K562 (cell line): ENCODE measurements around the gene DNMT3L. TPM values are rescaled to one million over a fixed set of nuclear protein-coding genes. Genes with fewer than 3 reads are reported as not detected.
"Not testable (repeated sequence)": the region's sequence is repeated elsewhere in the genome, so short reads cannot be mapped to it uniquely, and the experiment has no call there.

ENCODE experiments used
- ATAC-seq: fragments of 200-7000 bp; cut with Tn5 transposase; 3 replicates; pipeline ENCODE4 v1.9.1; 2020; ENCODE audit warnings: moderate library complexity
- BruUV-seq: library from RNA; stranded (reverse); fragments of 400-500 nt; replicated peaks from 2 replicates; lab custom pipeline; 2021; lab: Mats Ljungman, UMichigan
- CTCF ChIA-PET: fragments of 300-600 bp; formaldehyde crosslinking; extraction: SDS; loops from one replicate; lab custom pipeline; 2021; ENCODE audit warnings: low intra/inter-chr PET ratio; lab: Yijun Ruan, JAX
- POLR2A ChIA-PET: fragments of 300-600, 350-650 bp; sonication (Branson Sonifier 250); formaldehyde crosslinking; extraction: SDS; loops from one replicate; lab custom pipeline; 2021; ENCODE audit warnings: antibody characterized with exemption, inconsistent platforms; lab: Yijun Ruan, JAX
- DNase-seq, 4 experiments: peaks; one replicate each; pipeline versions ENCODE4 v3.0.0 to v3.0.0-alpha.2; 2011 to 2018; ENCODE audit warnings: low spot score in 3 of 4, mixed read lengths in 3 of 4; ENCODE audit errors: extremely low read depth in 1 of 4
- FAIRE-seq: peaks from 2 replicates; lab custom pipeline; 2011; peaks lifted over from hg19 to GRCh38; lab: Jason Lieb, UNC
- H2AFZ ChIP-seq: 2 replicates; pipeline ENCODE4 v1.6.0; 2011; ENCODE audit warnings: low read depth, low read length, control low read depth, inconsistent platforms
- H3K27ac ChIP-seq: fragments of 200-600 bp; 3 replicates; pipeline ENCODE4 v1.8.0; 2011; ENCODE audit warnings: low read depth, mild to moderate bottlenecking, control low read depth, inconsistent platforms, low read length, moderate library complexity, mixed read lengths; ENCODE audit errors: extremely low read depth
- H3K27me3 ChIP-seq, 2 experiments: fragments of 300-600 bp in 1 of 2; 2 replicates in 1 of 2; 3 replicates in 1 of 2; pipeline versions ENCODE4 v1.6.0 to v1.8.0; 2011; ENCODE audit warnings: inconsistent platforms in 2 of 2, low read length in 2 of 2, mild to moderate bottlenecking in 1 of 2, mixed read lengths in 1 of 2, moderate library complexity in 1 of 2; ENCODE audit not compliant: control insufficient read depth in 2 of 2, insufficient read depth in 2 of 2
- H3K36me3 ChIP-seq: fragments of 300-600 bp; 3 replicates; pipeline ENCODE4 v1.8.0; 2011; ENCODE audit warnings: mild to moderate bottlenecking, low read length, inconsistent platforms; ENCODE audit not compliant: control insufficient read depth, insufficient read depth
- H3K4me1 ChIP-seq, 2 experiments: fragments of 200-600 bp in 1 of 2; replicated peaks in 1 of 2; 2 replicates in 1 of 2; 3 replicates in 1 of 2; pipeline versions ENCODE4 v1.5.1 to v1.8.0; 2011; ENCODE audit warnings: inconsistent platforms in 2 of 2, low read length in 2 of 2, mild to moderate bottlenecking in 1 of 2, mixed read lengths in 1 of 2, moderate library complexity in 1 of 2; ENCODE audit not compliant: control insufficient read depth in 2 of 2, insufficient read depth in 2 of 2
- H3K4me2 ChIP-seq: 2 replicates; pipeline ENCODE4 v1.6.1; 2011; ENCODE audit warnings: low read length, control low read depth, inconsistent platforms, mixed read lengths; ENCODE audit not compliant: insufficient read depth
- H3K4me3 ChIP-seq: fragments of 200-600 bp; sonication (generic), shearing (Covaris generic); 2 replicates; pipeline ENCODE4 v1.5.1; 2016; ENCODE audit warnings: control low read depth, inconsistent platforms
- H3K79me2 ChIP-seq: fragments of 200-600 bp; 3 replicates; pipeline ENCODE4 v1.8.0; 2011; ENCODE audit warnings: low read length, inconsistent platforms; ENCODE audit not compliant: control insufficient read depth, insufficient read depth
- H3K9ac ChIP-seq, 2 experiments: 2 replicates each; pipeline versions ENCODE4 v1.6.0 to v1.6.1; 2011; ENCODE audit warnings: low read depth in 2 of 2, low read length in 2 of 2, control low read depth in 1 of 2, inconsistent platforms in 1 of 2, mild to moderate bottlenecking in 1 of 2, mixed read lengths in 1 of 2; ENCODE audit not compliant: insufficient read depth in 1 of 2
- H3K9me1 ChIP-seq: one replicate; pipeline ENCODE4 v1.6.0; 2011; ENCODE audit warnings: inconsistent platforms, mild to moderate bottlenecking, low read length, moderate library complexity; ENCODE audit not compliant: control insufficient read depth, insufficient read depth
- H3K9me3 ChIP-seq: replicated peaks from 2 replicates; pipeline ENCODE4 v1.5.1; 2011; ENCODE audit warnings: low read depth, low read length, inconsistent platforms; ENCODE audit not compliant: control insufficient read depth, insufficient read depth
- H4K20me1 ChIP-seq: replicated peaks from 2 replicates; pipeline ENCODE4 v1.6.1; 2011; ENCODE audit warnings: low read length, inconsistent platforms, mixed read lengths; ENCODE audit not compliant: control insufficient read depth, insufficient read depth
- WGBS: fragments of 100-300 bp; shearing (Covaris generic); methylation state at CpG from one replicate; pipeline ENCODE4 v1.1.6; 2016; ENCODE audit warnings: low coverage, mixed read lengths; ENCODE audit not compliant: insufficient coverage; ENCODE audit errors: missing lambda C conversion rate; 5-methylcytosine and 5-hydroxymethylcytosine counted together
- in situ Hi-C: fragments of 300-500 bp; cut with MboI; formaldehyde crosslinking; loops from 4 replicates; pipeline ENCODE4 v1.15.0; 2018; ENCODE audit warnings: inconsistent platforms, mixed read lengths
- intact Hi-C: fragments of 100-400 bp; cut with micrococcal nuclease; formaldehyde crosslinking; loops from 2 replicates; pipeline ENCODE4 v1.14.2; 2022
- polyA plus RNA-seq, 8 experiments: library from polyadenylated mRNA; depleted of rRNA in 4 of 8; stranded (reverse) in 5 of 8; unstranded in 3 of 8; fragments of >200 nt; fragmentation: Nextera tagmentation in 2 of 8; fragmentation: Illumina TruSeq in 1 of 8; extraction: Ambion mirVana in 2 of 8; extraction: Trizol in 1 of 8; gene quantifications; 2 replicates each; pipeline versions ENCODE4 v1.2.1 to v1.2.3, GENCODE V29; 2011 to 2014; ENCODE audit warnings: inconsistent platforms in 1 of 8, missing spikeins in 1 of 8
- small RNA-seq: library from RNA; depleted of rRNA; stranded (forward); fragments of <200 nt; gene quantifications from one replicate; pipeline ENCODE3, GENCODE V24; 2014
- total RNA-seq, 7 experiments: library from RNA; depleted of rRNA in 6 of 7; stranded (reverse); fragments of >200 nt in 6 of 7; fragmentation: Illumina TruSeq in 2 of 7; extraction: Trizol in 2 of 7; gene quantifications; 2 replicates each; pipeline versions ENCODE4 v1.2.1 to v1.2.3, GENCODE V29; 2011 to 2021; ENCODE audit warnings: low replicate concordance in 1 of 7

DNMT3L gene
- total and polyA plus RNA-seq, 9 of the 15 experiments (the other 6 are each of a cell fraction or from before 2014, with no cell fraction given), result 0.08 TPM; not detected in 8

- FAIRE-seq, CTCF ChIA-PET, H3K9ac ChIP-seq, intact Hi-C loops, H3K27ac ChIP-seq, H2AFZ ChIP-seq, H3K36me3 ChIP-seq, BruUV-seq, H3K27me3 ChIP-seq, H3K9me1 ChIP-seq, in situ Hi-C loops, H3K79me2 ChIP-seq, POLR2A ChIA-PET, H4K20me1 ChIP-seq, H3K4me1 ChIP-seq, H3K9me3 ChIP-seq, H3K4me3 ChIP-seq, H3K4me2 ChIP-seq: not testable (repeated sequence)
- ATAC-seq (peak; percentile 46; the same call in 2 of the 3 replicates), DNase-seq (peak in 1 of 4 experiments; percentile 0)
- 60% methylated on average over 1 of the region's 21 CpGs for WGBS
Observed at GRCh38 chr21:44197156-44197516, 64.6 kb downstream of the DNMT3L start.

Small RNAs within 50 kb of the gene (small RNA-seq; reads per million reads assigned to genes)
- not detected for gene AP001059.3

Other genes with a start within 250 kb of the DNMT3L start
Only the 7 nearest of the 9 such genes appear.
- gene PWP2, start 154.5 kb downstream of the DNMT3L start, total RNA-seq (2014; rRNA removed), result 47.0 and 58.9 TPM in 2 replicates
- 23.1 and 24.6 TPM in 2 replicates for gene PWP2, start 154.5 kb downstream of the DNMT3L start, total RNA-seq (2014; rRNA removed; fragmentation: Illumina TruSeq; extraction: Trizol)
- gene PWP2, start 154.5 kb downstream of the DNMT3L start, total RNA-seq (2015; rRNA removed; fragmentation: Illumina TruSeq; extraction: Trizol), result 33.1 and 36.6 TPM in 2 replicates
- 46.5 and 57.6 TPM in 2 replicates for gene PWP2, start 154.5 kb downstream of the DNMT3L start, total RNA-seq (2021)
- gene PWP2, start 154.5 kb downstream of the DNMT3L start, polyA plus RNA-seq (2011; rRNA removed), result 27.7 and 28.7 TPM in 2 replicates
- gene PWP2, start 154.5 kb downstream of the DNMT3L start, polyA plus RNA-seq (2014; fragmentation: Illumina TruSeq; extraction: Trizol), result 31.1 and 35.2 TPM in 2 replicates
- 1 to 10 TPM in 1 of 2 experiments, under 1 TPM in 1; 0.72 to 1.9 TPM for gene PWP2, start 154.5 kb downstream of the DNMT3L start, polyA plus RNA-seq (2014; fragmentation: Nextera tagmentation; extraction: Ambion mirVana)
- 35.3 and 40.6 TPM in 2 replicates for gene PWP2, start 154.5 kb downstream of the DNMT3L start, polyA plus RNA-seq (2014; rRNA removed)
- gene GATD3, start 128.2 kb downstream of the DNMT3L start, total RNA-seq (2014; rRNA removed), result 45.4 and 64.8 TPM in 2 replicates
- 20.4 and 26.6 TPM in 2 replicates for gene GATD3, start 128.2 kb downstream of the DNMT3L start, total RNA-seq (2014; rRNA removed; fragmentation: Illumina TruSeq; extraction: Trizol)
- gene GATD3, start 128.2 kb downstream of the DNMT3L start, total RNA-seq (2015; rRNA removed; fragmentation: Illumina TruSeq; extraction: Trizol), result 37.8 and 39.5 TPM in 2 replicates
- gene GATD3, start 128.2 kb downstream of the DNMT3L start, total RNA-seq (2021), result 70.1 and 77.0 TPM in 2 replicates
- gene GATD3, start 128.2 kb downstream of the DNMT3L start, polyA plus RNA-seq (2011; rRNA removed), result 45.4 and 47.3 TPM in 2 replicates
- gene GATD3, start 128.2 kb downstream of the DNMT3L start, polyA plus RNA-seq (2014; fragmentation: Illumina TruSeq; extraction: Trizol), result 25.3 and 36.6 TPM in 2 replicates
- gene GATD3, start 128.2 kb downstream of the DNMT3L start, polyA plus RNA-seq (2014; fragmentation: Nextera tagmentation; extraction: Ambion mirVana), result 10 to 100 TPM; 11.2 to 24.9 TPM
- gene GATD3, start 128.2 kb downstream of the DNMT3L start, polyA plus RNA-seq (2014; rRNA removed), result 65.4 and 78.6 TPM in 2 replicates
- 0.18 and 0.24 TPM in 2 replicates for gene ICOSLG, start 21.0 kb downstream of the DNMT3L start, total RNA-seq (2014; rRNA removed)
- 0.07 TPM in 1 of 2 replicates, not detected in the other for gene ICOSLG, start 21.0 kb downstream of the DNMT3L start, total RNA-seq (2014; rRNA removed; fragmentation: Illumina TruSeq; extraction: Trizol)
- gene ICOSLG, start 21.0 kb downstream of the DNMT3L start, total RNA-seq (2015; rRNA removed; fragmentation: Illumina TruSeq; extraction: Trizol), result 0.07 and 0.19 TPM in 2 replicates
- 0.34 and 0.62 TPM in 2 replicates for gene ICOSLG, start 21.0 kb downstream of the DNMT3L start, total RNA-seq (2021)
- 1.4 and 2.8 TPM in 2 replicates for gene ICOSLG, start 21.0 kb downstream of the DNMT3L start, polyA plus RNA-seq (2011; rRNA removed)
- 0.15 and 0.39 TPM in 2 replicates for gene ICOSLG, start 21.0 kb downstream of the DNMT3L start, polyA plus RNA-seq (2014; fragmentation: Illumina TruSeq; extraction: Trizol)
- under 1 TPM; 0.01 TPM for gene ICOSLG, start 21.0 kb downstream of the DNMT3L start, polyA plus RNA-seq (2014; fragmentation: Nextera tagmentation; extraction: Ambion mirVana)
- 0.15 and 0.23 TPM in 2 replicates for gene ICOSLG, start 21.0 kb downstream of the DNMT3L start, polyA plus RNA-seq (2014; rRNA removed)
- gene AIRE, start 24.0 kb upstream of the DNMT3L start, total RNA-seq (2014; rRNA removed), result not detected in 2 replicates
- gene AIRE, start 24.0 kb upstream of the DNMT3L start, total RNA-seq (2014; rRNA removed; fragmentation: Illumina TruSeq; extraction: Trizol), result not detected in 2 replicates
- not detected in 2 replicates for gene AIRE, start 24.0 kb upstream of the DNMT3L start, total RNA-seq (2015; rRNA removed; fragmentation: Illumina TruSeq; extraction: Trizol)
- not detected in 2 replicates for gene AIRE, start 24.0 kb upstream of the DNMT3L start, total RNA-seq (2021)
- gene AIRE, start 24.0 kb upstream of the DNMT3L start, polyA plus RNA-seq (2011; rRNA removed), result not detected in 2 replicates
- not detected in 2 replicates for gene AIRE, start 24.0 kb upstream of the DNMT3L start, polyA plus RNA-seq (2014; fragmentation: Illumina TruSeq; extraction: Trizol)
- gene AIRE, start 24.0 kb upstream of the DNMT3L start, polyA plus RNA-seq (2014; fragmentation: Nextera tagmentation; extraction: Ambion mirVana), result under 1 TPM in 1 of 2 experiments, not detected in 1; 0.01 TPM
- gene AIRE, start 24.0 kb upstream of the DNMT3L start, polyA plus RNA-seq (2014; rRNA removed), result not detected in 2 replicates
- gene PFKL, start 38.2 kb upstream of the DNMT3L start, total RNA-seq (2014; rRNA removed), result 86.9 and 98.3 TPM in 2 replicates
- 13.8 and 22.2 TPM in 2 replicates for gene PFKL, start 38.2 kb upstream of the DNMT3L start, total RNA-seq (2014; rRNA removed; fragmentation: Illumina TruSeq; extraction: Trizol)
- gene PFKL, start 38.2 kb upstream of the DNMT3L start, total RNA-seq (2015; rRNA removed; fragmentation: Illumina TruSeq; extraction: Trizol), result 45.6 and 45.8 TPM in 2 replicates
- gene PFKL, start 38.2 kb upstream of the DNMT3L start, total RNA-seq (2021), result 108 and 124 TPM in 2 replicates
- gene PFKL, start 38.2 kb upstream of the DNMT3L start, polyA plus RNA-seq (2011; rRNA removed), result 50.0 and 84.1 TPM in 2 replicates
- gene PFKL, start 38.2 kb upstream of the DNMT3L start, polyA plus RNA-seq (2014; fragmentation: Illumina TruSeq; extraction: Trizol), result 37.6 and 65.2 TPM in 2 replicates
- 1 to 10 TPM; 1.1 to 3.9 TPM for gene PFKL, start 38.2 kb upstream of the DNMT3L start, polyA plus RNA-seq (2014; fragmentation: Nextera tagmentation; extraction: Ambion mirVana)
- 83.0 and 83.1 TPM in 2 replicates for gene PFKL, start 38.2 kb upstream of the DNMT3L start, polyA plus RNA-seq (2014; rRNA removed)
- gene CFAP410, start 77.5 kb upstream of the DNMT3L start, total RNA-seq (2014; rRNA removed), result 12.6 and 17.3 TPM in 2 replicates
- gene CFAP410, start 77.5 kb upstream of the DNMT3L start, total RNA-seq (2014; rRNA removed; fragmentation: Illumina TruSeq; extraction: Trizol), result 0.35 and 0.55 TPM in 2 replicates
- gene CFAP410, start 77.5 kb upstream of the DNMT3L start, total RNA-seq (2015; rRNA removed; fragmentation: Illumina TruSeq; extraction: Trizol), result 2.6 and 2.7 TPM in 2 replicates
- gene CFAP410, start 77.5 kb upstream of the DNMT3L start, total RNA-seq (2021), result 7.6 and 8.3 TPM in 2 replicates
- gene CFAP410, start 77.5 kb upstream of the DNMT3L start, polyA plus RNA-seq (2011; rRNA removed), result 2.3 and 5.5 TPM in 2 replicates
- 0.52 and 2.1 TPM in 2 replicates for gene CFAP410, start 77.5 kb upstream of the DNMT3L start, polyA plus RNA-seq (2014; fragmentation: Illumina TruSeq; extraction: Trizol)
- gene CFAP410, start 77.5 kb upstream of the DNMT3L start, polyA plus RNA-seq (2014; fragmentation: Nextera tagmentation; extraction: Ambion mirVana), result under 1 TPM; 0.07 to 0.18 TPM
- gene CFAP410, start 77.5 kb upstream of the DNMT3L start, polyA plus RNA-seq (2014; rRNA removed), result 6.5 and 8.1 TPM in 2 replicates
- gene TRPM2, start 91.7 kb upstream of the DNMT3L start, total RNA-seq (2014; rRNA removed), result 1.5 and 2.1 TPM in 2 replicates
- gene TRPM2, start 91.7 kb upstream of the DNMT3L start, total RNA-seq (2014; rRNA removed; fragmentation: Illumina TruSeq; extraction: Trizol), result 0.29 and 0.33 TPM in 2 replicates
- gene TRPM2, start 91.7 kb upstream of the DNMT3L start, total RNA-seq (2015; rRNA removed; fragmentation: Illumina TruSeq; extraction: Trizol), result 2.0 and 2.2 TPM in 2 replicates
- gene TRPM2, start 91.7 kb upstream of the DNMT3L start, total RNA-seq (2021), result 1.9 and 2.1 TPM in 2 replicates
- 0.34 and 0.36 TPM in 2 replicates for gene TRPM2, start 91.7 kb upstream of the DNMT3L start, polyA plus RNA-seq (2011; rRNA removed)
- gene TRPM2, start 91.7 kb upstream of the DNMT3L start, polyA plus RNA-seq (2014; fragmentation: Illumina TruSeq; extraction: Trizol), result 0.98 and 1.7 TPM in 2 replicates
- not detected for gene TRPM2, start 91.7 kb upstream of the DNMT3L start, polyA plus RNA-seq (2014; fragmentation: Nextera tagmentation; extraction: Ambion mirVana)
- gene TRPM2, start 91.7 kb upstream of the DNMT3L start, polyA plus RNA-seq (2014; rRNA removed), result 0.82 and 2.0 TPM in 2 replicates